NCI-H69 (cell line): Measurements from ENCODE around the gene GPT2.
"Not testable (repeated sequence)": the region's sequence is repeated elsewhere in the genome, so short reads cannot be mapped to it uniquely, and the experiment has no call there.

Source experiments
- DNase-seq: peaks from one replicate; lab custom pipeline; 2025; lab: John Stamatoyannopoulos, UW

GPT2 gene

GRCh38 chr16:46862555-46863447 is 21.4 kb upstream of the GPT2 start:
- DNase-seq: no peak

GRCh38 chr16:46866286-46866685 is 17.9 kb upstream of the GPT2 start:
- DNase-seq: no peak

- DNase-seq: not testable (repeated sequence)
Observed at GRCh38 chr16:46867486-46867885, 16.7 kb upstream of the GPT2 start.

- DNase-seq: not testable (repeated sequence)
Observed at GRCh38 chr16:46868891-46869290, 15.3 kb upstream of the GPT2 start.

GRCh38 chr16:46871597-46871996 is 12.6 kb upstream of the GPT2 start:
- no peak for DNase-seq

GRCh38 chr16:46873201-46873600 is 11.0 kb upstream of the GPT2 start:
- no peak for DNase-seq

GRCh38 chr16:46875243-46875642 is 8.9 kb upstream of the GPT2 start:
- no peak for DNase-seq

- DNase-seq: no peak
Observed at GRCh38 chr16:46882304-46882939, 1.7 kb upstream of the GPT2 start.

GRCh38 chr16:46882940-46883307 is 1.2 kb upstream of the GPT2 start:
- DNase-seq: no peak

GRCh38 chr16:46883353-46883689 is 841 bp upstream of the GPT2 start:
- peak; percentile 83 for DNase-seq

GRCh38 chr16:46884513-46885293 is 541 bp downstream of the GPT2 start:
- DNase-seq: peak; percentile 46

GRCh38 chr16:46885960-46886763 is 2.0 kb downstream of the GPT2 start:
- peak; percentile 37 for DNase-seq

- DNase-seq: no peak
Observed at GRCh38 chr16:46886764-46887523, 2.8 kb downstream of the GPT2 start.

GRCh38 chr16:46887524-46887854 is 3.3 kb downstream of the GPT2 start:
- peak; percentile 2 for DNase-seq

GRCh38 chr16:46889245-46889941 is 5.2 kb downstream of the GPT2 start:
- no peak for DNase-seq

GRCh38 chr16:46889942-46890300 is 5.8 kb downstream of the GPT2 start:
- DNase-seq: no peak

GRCh38 chr16:46891910-46892309 is 7.7 kb downstream of the GPT2 start:
- no peak for DNase-seq

GRCh38 chr16:46894036-46894672 is 10.0 kb downstream of the GPT2 start:
- no peak for DNase-seq

GRCh38 chr16:46895399-46896313 is 11.5 kb downstream of the GPT2 start:
- DNase-seq: no peak
